Measurements from ENCODE around the gene BPIFB2. TPM values are rescaled to one million over a fixed set of nuclear protein-coding genes. Genes with fewer than 3 reads are reported as not detected.

Gene BPIFB2
- polyA plus RNA-seq, 6 donors from 2014 or later: not detected

DNA sequence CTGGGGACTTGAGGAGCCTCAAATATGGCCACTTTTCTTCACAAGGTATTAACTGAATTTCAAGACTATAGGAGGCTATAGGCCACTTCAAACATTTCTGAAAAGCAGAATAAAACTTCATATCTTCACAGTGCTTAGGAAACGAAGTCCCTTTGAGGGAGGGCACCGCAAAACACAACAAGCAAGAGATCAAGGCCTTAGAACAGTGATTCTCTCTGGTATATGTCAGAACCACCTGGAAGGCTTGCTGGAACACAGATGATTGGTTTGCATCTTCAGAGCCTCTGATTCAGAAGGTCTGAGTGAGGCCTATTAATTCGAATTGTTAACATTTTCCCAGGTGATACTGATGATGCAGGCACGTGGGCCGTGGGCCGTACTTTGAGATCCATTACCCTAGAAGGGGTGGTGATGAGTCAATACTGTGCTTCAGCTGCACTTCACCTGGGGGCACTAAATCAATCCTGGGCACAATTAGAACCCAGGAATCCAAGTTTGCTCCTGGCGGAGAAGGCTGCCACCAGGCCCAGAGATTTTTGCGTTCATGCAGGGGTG, 13.9 kb upstream of the BPIFB2 start:
- no peak for DNase-seq
- H3K27me3 Mint-ChIP-seq: no peaks in the 10 kb centered on the region
- no peaks in the 10 kb centered on the region for H3K36me3 Mint-ChIP-seq
- H3K9me3 Mint-ChIP-seq: peaks cover 2 to 21% (median 8%) of the 10 kb centered on the region in 7 donors
- peak overlapping the region in 1 of 6 donors; percentile 50 for H3K27ac Mint-ChIP-seq
- no peak overlapping the region for H3K4me3 Mint-ChIP-seq
- peaks cover 23 to 30% (median 27%) of the 10 kb centered on the region in 3 donors for H3K4me1 Mint-ChIP-seq
- ATAC-seq (ENCODE audit: low read depth in 2 of 2): no peak

DNA sequence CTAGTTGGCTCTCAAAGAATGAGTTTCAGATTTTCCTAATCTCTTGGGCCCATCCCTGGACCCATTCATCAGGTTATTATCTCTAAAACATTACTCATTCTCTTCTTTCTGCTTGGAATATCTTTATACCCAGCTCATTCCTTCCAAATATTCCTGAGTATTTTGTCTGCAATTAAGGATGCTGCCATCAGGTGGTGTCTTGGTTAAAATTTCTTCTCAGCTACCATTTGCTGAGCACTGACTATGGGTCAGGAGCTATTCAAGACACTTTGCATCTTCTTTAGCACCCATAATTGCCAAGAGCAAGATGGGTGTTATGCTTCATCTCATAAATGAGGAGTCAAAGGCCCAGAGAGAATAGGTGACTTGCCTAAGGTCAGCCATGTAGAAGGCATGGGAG, 11.7 kb upstream of the BPIFB2 start:
- Mint-ChIP-seq H3K9me3 (peaks cover 2 to 21% (median 8%) of the 10 kb centered on the region in 7 donors), H3K27me3 (no peaks in the 10 kb centered on the region), H3K4me1 (peaks cover 30 to 33% (median 30%) of the 10 kb centered on the region in 3 donors), H3K27ac (peak overlapping the region in 1 of 6 donors; percentile 64), H3K4me3 (no peak overlapping the region), H3K36me3 (no peaks in the 10 kb centered on the region)
- DNase-seq (no peak), ATAC-seq (ENCODE audit: low read depth in 2 of 2) (no peak)

DNA sequence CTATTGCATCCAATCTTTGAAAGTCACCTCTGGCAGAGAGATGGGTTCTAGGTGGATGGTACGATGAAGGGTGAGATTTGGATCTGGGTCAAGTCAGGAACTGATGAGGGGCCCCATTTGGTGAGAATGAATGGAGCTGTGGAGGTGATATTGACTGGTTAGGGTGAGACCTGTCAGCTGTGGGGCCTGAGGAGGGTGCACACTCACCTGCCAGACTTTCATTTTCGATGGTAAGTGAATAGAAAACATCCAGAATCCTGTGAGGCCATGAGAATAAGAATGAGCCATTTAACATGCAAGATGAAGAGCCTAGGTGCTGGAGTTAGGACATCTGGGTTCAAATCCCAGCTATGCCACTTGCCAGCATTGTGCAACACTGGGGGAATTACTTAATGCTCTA, 10.1 kb upstream of the BPIFB2 start:
- DNase-seq: no peak
- Mint-ChIP-seq H3K27me3 (no peaks in the 10 kb centered on the region), H3K27ac (no peak overlapping the region), H3K36me3 (no peaks in the 10 kb centered on the region), H3K4me1 (peaks cover 14 to 19% (median 15%) of the 10 kb centered on the region in 3 donors), H3K9me3 (peaks cover 2 to 21% (median 8%) of the 10 kb centered on the region in 7 donors), H3K4me3 (no peak overlapping the region)
- no peak for ATAC-seq (ENCODE audit: low read depth in 2 of 2)

DNA sequence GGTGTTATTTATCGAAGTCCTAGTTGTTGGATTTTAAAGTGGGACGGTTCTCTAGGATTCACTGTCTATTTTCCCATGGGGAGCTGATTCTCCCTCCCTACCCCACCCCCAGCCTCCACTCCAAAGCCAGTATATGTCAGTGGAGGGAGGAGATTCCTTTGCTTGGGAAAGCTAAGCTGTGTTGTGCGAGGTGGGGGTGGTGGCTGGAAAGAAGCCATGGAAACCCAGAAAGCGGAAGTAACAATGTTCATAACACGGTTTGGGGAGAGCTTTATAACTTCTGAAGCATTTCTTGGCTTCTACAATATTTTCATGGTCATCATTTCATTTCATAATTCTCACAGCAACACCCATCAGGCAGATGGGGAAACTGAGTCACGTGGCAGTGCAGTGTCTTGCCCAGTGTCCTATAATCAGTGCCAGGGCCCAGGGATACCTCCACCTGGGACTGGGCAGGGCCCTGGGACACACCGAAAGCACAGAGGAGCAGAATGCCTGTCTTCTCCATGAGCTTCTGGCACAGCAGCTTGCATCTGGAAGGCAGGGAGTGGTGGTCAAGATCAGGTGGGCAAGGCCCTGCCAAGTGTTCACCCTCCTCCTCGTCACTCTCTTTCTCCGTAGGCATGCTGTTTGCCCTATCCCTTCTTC, 7.8 kb upstream of the BPIFB2 start:
- H3K36me3 Mint-ChIP-seq: no peaks in the 10 kb centered on the region
- peak in 1 of 2 donors; percentile 50 for ATAC-seq (ENCODE audit: low read depth in 2 of 2)
- H3K4me1 Mint-ChIP-seq: peaks cover 9 to 14% (median 14%) of the 10 kb centered on the region in 3 donors
- H3K27ac Mint-ChIP-seq: peak overlapping the region in 4 of 6 donors; percentile 8 to 77 (median 18)
- no peak for DNase-seq
- no peaks in the 10 kb centered on the region for H3K27me3 Mint-ChIP-seq
- H3K4me3 Mint-ChIP-seq: no peak overlapping the region
- peaks cover 2 to 15% (median 8%) of the 10 kb centered on the region in 7 donors for H3K9me3 Mint-ChIP-seq

DNA sequence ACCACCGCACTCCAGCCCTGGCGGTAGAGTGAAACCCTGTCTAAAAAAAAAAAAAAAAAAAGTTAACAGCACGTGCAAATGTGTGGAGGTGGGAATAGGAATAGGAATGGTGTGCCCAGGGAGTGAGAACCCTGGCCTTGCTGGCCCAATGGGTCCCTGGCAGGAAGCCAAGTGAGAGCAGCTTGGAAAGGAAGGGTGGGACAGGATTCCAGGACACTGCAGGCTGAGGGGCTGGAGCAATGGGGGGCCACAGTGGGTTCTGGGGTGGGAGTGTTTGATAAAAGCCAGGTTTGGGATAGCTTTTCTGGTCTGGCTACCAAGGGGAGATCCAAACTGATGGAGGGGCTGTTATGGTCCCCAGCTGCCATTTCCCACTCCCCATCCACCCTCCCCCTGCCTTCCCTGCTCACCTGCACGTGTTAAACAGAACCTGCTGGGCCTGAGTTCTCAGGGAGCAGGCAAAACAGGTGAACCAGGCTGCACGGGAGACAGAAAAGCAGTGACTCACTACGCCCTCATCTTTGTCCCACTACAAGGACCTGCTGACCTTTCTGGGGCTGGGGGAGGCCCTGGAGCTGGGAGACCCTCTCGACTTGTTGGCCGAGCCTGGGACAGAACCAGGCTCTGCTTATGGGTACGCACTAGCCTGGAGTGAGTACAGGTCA, 6.6 kb upstream of the BPIFB2 start:
- H3K4me1 Mint-ChIP-seq: peaks cover 9 to 14% (median 14%) of the 10 kb centered on the region in 3 donors
- H3K27me3 Mint-ChIP-seq: no peaks in the 10 kb centered on the region
- DNase-seq (no peak), ATAC-seq (ENCODE audit: low read depth in 2 of 2) (no peak)
- peak overlapping the region in 1 of 6 donors; percentile 47 for H3K27ac Mint-ChIP-seq
- H3K9me3 Mint-ChIP-seq: peaks cover 2 to 12% (median 3%) of the 10 kb centered on the region in 7 donors
- peaks cover 4 to 9% of the 10 kb centered on the region in 2 donors for H3K36me3 Mint-ChIP-seq
- no peak overlapping the region for H3K4me3 Mint-ChIP-seq

DNA sequence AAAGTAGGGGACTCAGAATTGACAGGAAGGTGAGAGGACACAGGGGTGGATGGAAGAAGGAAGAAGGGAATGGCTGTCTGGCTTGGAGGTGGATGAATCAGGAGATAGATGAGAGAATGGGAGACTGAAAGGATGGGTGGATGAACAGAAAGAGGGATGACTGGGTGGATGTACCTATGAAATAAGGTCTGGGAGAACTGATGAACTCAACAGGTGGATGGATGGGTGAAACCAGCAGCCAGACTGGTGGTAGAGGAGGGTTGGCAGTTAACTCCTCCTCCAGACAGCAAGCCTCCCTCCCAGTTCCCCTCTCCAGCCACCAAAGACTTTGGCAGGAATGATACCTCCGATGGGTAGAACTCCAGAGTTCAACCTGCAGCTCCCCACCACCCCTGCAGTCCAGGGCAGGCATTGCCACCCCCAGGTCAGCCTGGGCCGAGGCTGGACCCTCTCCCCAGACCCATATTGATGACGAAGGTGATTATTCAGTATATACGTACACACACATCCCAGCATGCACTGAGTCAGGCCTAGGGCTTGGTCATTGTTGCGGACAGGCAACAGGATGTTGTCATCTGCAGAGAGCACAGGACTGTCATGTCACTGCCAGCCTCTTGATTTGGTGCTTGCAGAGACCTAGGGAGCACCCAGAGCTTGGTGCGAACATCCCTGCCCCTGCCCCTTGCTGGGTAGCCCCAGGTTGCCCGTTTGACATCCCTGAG, 5.3 kb upstream of the BPIFB2 start:
- Mint-ChIP-seq H3K4me1 (peaks cover 9 to 14% (median 13%) of the 10 kb centered on the region in 3 donors), H3K36me3 (peaks cover 4 to 9% of the 10 kb centered on the region in 2 donors), H3K4me3 (no peak overlapping the region), H3K27me3 (no peaks in the 10 kb centered on the region), H3K27ac (peak overlapping the region in 1 of 6 donors; percentile 3), H3K9me3 (peaks cover 2 to 11% (median 3%) of the 10 kb centered on the region in 7 donors)
- ATAC-seq (ENCODE audit: low read depth in 2 of 2) (no peak), DNase-seq (no peak)

DNA sequence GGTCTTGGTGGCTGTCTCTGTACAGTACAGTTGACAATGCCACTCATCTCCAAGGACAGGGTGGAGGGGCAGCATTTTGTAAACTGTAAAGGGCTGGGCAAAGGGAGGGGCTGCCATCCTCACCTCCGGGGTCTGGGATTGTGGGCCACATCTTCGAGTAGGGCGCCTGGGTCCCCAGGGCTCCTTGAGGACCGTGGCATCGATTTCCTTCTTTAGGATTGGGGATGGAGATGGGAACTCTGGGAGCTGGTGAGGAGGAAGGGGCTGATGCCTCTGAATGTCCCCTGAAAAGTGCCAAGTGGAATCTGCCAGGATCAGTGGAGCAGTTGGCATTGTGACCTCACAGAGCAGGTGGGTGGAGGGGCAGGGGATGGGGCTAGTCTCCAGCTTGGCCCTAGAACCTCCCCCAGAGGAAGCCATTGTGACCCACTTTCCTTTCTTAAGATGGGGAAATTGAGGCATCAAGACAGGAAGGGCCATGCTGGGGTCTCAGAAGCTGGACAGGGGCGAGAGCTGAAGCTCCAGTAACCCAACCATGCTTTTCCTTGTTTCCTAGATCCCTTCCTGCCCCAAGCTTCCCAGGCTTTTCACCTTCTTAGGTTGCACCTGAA, 3.3 kb upstream of the BPIFB2 start, which contains the start of gene SUN5:
Gene SUN5, minus strand, starts transcription at position 293 of the 611 bp plus-strand sequence. Its CDS starts 93 bp downstream, at position 200.
- peaks cover 8 to 9% (median 9%) of the 10 kb centered on the region in 3 donors for H3K4me1 Mint-ChIP-seq
- H3K27me3 Mint-ChIP-seq: no peaks in the 10 kb centered on the region
- H3K27ac Mint-ChIP-seq: no peak within 1 kb of the TSS
- no peak for ATAC-seq (ENCODE audit: low read depth in 2 of 2)
- no peak for DNase-seq
- H3K4me3 Mint-ChIP-seq: no peak within 1 kb of the TSS
- H3K36me3 Mint-ChIP-seq: peaks cover 4 to 9% of the 10 kb centered on the region in 2 donors
- H3K9me3 Mint-ChIP-seq: peaks cover 2 to 11% (median 3%) of the 10 kb centered on the region in 7 donors

DNA sequence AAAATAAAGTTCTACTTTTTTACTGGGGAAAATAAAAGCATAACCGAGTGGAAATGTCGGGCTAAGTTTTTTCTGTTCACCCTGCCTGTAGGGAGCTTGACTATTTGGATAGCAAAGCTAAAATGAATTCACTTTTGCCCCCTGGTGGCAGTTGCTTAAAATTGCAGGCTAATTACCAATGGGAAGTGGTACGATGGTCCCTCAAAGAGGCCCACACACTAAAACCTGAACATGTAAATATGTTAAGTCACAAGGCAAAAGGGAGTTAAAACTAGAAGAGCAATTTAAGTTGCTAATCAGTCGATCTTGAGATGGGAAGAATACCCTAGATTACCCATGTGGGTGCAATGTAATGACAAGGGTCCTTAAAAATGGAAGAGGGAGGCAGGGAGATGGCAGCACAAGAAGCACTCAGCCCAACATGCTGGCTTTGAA, 2.4 kb upstream of the BPIFB2 start:
- DNase-seq (no peak), ATAC-seq (ENCODE audit: low read depth in 2 of 2) (no peak)
- Mint-ChIP-seq H3K4me3 (no peak overlapping the region), H3K27ac (no peak overlapping the region), H3K9me3 (peaks cover 2 to 11% (median 3%) of the 10 kb centered on the region in 7 donors), H3K27me3 (no peaks in the 10 kb centered on the region), H3K4me1 (peaks cover 1 to 2% (median 2%) of the 10 kb centered on the region in 3 donors), H3K36me3 (peaks cover 4 to 9% of the 10 kb centered on the region in 2 donors)

DNA sequence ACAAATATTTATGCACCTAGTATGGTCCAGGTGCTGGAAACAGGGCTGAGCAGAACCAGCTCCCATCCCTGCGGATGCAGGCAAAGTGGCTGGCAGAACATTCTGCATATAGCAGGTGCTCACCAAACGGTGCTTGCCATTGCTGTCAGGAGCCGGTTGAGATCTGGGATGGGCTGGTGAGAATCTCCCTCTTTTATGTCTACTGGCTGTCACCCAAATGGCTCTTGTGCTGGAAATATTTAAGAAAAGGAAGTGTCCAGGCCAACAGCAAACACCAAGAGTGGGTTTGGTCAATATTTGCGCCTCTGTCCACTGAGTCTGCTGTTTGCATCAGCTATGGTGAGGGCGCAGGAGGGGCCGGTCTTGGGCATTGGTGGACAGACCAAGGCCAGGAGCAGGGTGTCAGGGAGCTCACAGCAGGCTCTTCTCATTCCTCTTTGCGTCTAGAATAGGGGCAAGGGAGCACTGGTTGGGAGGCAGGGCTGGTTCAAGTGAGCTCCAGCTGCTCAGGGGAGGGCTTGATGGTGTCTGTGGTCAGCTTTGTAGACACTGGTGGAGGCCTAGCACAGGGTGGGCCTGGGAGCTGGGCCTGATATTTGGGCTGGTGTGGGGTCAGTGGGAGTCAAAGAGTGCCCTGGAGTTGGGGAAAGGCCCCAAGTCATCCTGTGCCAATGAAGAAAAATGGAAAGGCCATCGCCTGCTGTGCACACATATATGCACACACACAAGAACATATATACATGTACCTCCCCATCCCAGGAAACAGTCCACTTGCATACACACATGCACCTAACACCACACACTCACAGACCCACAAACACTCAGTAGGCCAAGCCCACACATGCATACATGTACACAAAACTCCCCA, 1.4 kb upstream of the BPIFB2 start:
- Mint-ChIP-seq H3K36me3 (peaks cover 4 to 9% of the 10 kb centered on the region in 2 donors), H3K27me3 (no peaks in the 10 kb centered on the region), H3K9me3 (peaks cover 2 to 11% (median 3%) of the 10 kb centered on the region in 7 donors), H3K27ac (peak overlapping the region in 1 of 6 donors; percentile 53), H3K4me3 (no peak overlapping the region), H3K4me1 (no peaks in the 10 kb centered on the region)
- DNase-seq (no peak), ATAC-seq (ENCODE audit: low read depth in 2 of 2) (no peak)

DNA sequence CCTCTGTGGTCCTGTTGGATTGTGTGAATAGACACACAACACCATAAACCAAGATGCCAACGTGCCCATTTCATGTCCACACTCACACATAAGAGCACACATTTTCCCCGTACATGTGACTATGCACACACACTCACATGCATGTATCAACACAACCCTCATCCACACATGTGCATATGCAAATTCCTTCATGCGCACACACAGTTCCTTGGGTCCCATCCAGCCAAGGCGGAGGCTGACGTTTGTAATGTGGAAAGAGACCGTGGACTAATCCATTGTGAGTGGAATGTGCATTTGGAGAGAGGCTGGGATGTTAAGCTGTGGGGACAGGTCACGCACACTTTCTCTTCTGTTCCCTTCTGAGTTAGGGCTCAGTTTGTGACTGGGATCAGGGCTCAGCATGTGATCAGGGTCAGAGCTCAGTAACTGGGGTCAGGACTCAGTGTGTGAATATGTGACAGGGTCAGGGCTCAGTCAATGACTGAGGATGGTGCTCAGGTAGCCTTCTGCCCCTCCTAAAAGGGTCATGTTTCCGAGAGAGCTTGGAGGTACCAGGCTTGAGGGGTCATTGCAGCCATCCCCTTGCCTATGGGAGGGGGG, 628 bp upstream of the BPIFB2 start:
- Mint-ChIP-seq H3K9me3 (peaks cover 2 to 11% (median 3%) of the 10 kb centered on the region in 7 donors), H3K36me3 (peaks cover 4 to 9% of the 10 kb centered on the region in 2 donors), H3K4me1 (no peaks in the 10 kb centered on the region), H3K27ac (no peak overlapping the region), H3K4me3 (no peak overlapping the region), H3K27me3 (no peaks in the 10 kb centered on the region)
- DNase-seq: no peak
- no peak for ATAC-seq (ENCODE audit: low read depth in 2 of 2)

DNA sequence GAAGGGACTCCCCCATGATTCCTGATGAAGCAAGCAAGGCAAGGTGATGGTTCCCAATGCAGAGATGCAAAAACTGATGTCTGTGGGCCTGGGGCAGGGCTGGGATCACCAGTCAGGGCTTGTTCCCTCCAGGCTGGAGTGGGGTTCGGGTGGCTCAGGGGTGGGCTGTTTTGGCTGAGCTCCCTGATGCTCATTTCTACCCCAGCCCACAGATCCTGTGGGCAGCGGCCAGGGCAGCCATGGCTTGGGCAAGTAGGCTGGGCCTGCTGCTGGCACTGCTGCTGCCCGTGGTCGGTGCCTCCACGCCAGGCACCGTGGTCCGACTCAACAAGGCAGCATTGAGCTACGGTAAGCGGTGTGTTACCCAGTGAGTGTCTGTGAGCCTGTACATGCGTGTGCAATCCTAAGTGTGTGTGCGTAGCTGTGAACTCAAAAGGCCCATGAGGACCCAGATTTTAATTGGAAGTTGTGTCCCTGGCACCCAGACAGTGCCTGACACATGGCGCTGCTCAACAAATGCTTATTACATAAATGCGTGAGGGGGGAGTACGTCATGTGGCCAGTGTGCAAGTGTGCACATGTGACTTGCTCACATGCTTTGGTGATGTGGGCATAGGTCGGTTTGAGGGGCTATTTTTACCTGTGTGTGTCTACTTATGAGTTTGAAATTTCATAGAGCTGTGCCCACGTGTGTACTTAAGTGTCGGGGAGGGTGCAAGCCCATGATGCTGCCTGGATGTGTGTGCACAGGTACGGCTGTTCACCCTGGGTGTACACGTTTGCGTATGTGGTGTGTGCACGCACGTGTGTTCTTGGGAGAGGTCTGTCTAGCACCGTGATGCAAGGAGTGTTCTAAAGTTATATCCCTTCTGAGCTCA, 1.1 kb downstream of the BPIFB2 start:
- ATAC-seq (ENCODE audit: low read depth in 2 of 2) (no peak), DNase-seq (no peak)
- Mint-ChIP-seq H3K4me1 (no peaks in the 10 kb centered on the region), H3K9me3 (peaks cover 2 to 11% (median 3%) of the 10 kb centered on the region in 7 donors), H3K36me3 (peaks cover 4 to 9% of the 10 kb centered on the region in 2 donors), H3K27me3 (peaks cover 0 to 2% (median 0%) of the 10 kb centered on the region in 3 donors), H3K27ac (peak overlapping the region in 2 of 6 donors; percentile 58 to 77), H3K4me3 (no peak overlapping the region)
